ENCODE results near the gene FAM200A.
"Not testable (repeated sequence)": the region's sequence is repeated elsewhere in the genome, so short reads cannot be mapped to it uniquely, and the experiment has no call there.

The FAM200A gene

DNA sequence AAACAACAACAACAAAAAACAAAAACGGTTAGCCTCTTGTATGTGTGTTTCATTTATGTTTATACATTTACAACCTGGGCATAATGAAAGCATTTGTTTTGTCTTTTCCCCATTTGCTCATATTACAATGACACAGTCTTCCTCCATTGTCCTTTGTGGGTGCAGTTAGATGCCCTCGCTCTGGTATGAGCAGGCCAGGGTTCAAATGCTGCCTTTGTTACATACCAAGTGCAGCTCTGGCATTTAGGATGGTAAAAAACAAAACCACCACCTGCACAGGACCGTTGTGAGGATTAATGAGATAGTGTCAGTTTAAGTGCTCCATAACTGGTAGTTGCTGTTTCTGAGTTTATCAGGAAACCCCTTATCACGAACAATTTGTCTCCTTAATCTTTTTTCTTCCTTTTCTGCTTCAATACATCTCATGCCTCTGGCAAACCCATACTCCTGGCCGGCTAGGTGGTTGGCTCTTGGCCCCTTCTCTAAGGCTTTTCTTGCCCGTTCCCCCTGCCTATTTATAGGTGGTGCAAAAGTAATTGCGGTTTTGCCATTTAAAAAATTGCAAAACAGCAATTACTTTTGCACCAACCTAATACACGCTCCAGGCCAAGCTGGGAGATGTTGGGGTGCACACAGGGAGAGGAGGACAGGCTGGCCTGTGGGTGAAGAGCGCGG, 27.5 kb upstream of the FAM200A start:
- no peaks in the 10 kb centered on the region for H3K79me2 ChIP-seq (ENCODE audit: insufficient read depth, low read depth)
- H3K27me3 ChIP-seq (ENCODE audit: insufficient read depth, low read depth): no peaks in the 10 kb centered on the region
- peak overlapping the region; percentile 81 for H3K27ac ChIP-seq
- H3K36me3 ChIP-seq (ENCODE audit: insufficient read depth): no peaks in the 10 kb centered on the region
- peak overlapping the region; percentile 68 for H2AFZ ChIP-seq (ENCODE audit: low read depth)
- H3K4me3 ChIP-seq (IDR thresholded peaks at IDR 0.05; ENCODE audit: insufficient read depth, low read depth, low read length): no peak overlapping the region
- H3K9ac ChIP-seq: peak overlapping the region; percentile 58; the same call in 1 of the 2 replicates
- peaks cover 47% of the 10 kb centered on the region for H3K4me1 ChIP-seq (ENCODE audit: low read depth, poor library complexity, severe bottlenecking)
- no peaks in the 10 kb centered on the region for H4K20me1 ChIP-seq (ENCODE audit: insufficient read depth)
- peak overlapping the region; percentile 97 for H3K4me2 ChIP-seq
- TF ChIP-seq, protein P1, sequence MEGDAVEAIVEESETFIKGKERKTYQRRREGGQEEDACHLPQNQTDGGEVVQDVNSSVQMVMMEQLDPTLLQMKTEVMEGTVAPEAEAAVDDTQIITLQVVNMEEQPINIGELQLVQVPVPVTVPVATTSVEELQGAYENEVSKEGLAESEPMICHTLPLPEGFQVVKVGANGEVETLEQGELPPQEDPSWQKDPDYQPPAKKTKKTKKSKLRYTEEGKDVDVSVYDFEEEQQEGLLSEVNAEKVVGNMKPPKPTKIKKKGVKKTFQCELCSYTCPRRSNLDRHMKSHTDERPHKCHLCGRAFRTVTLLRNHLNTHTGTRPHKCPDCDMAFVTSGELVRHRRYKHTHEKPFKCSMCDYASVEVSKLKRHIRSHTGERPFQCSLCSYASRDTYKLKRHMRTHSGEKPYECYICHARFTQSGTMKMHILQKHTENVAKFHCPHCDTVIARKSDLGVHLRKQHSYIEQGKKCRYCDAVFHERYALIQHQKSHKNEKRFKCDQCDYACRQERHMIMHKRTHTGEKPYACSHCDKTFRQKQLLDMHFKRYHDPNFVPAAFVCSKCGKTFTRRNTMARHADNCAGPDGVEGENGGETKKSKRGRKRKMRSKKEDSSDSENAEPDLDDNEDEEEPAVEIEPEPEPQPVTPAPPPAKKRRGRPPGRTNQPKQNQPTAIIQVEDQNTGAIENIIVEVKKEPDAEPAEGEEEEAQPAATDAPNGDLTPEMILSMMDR (conservative IDR thresholded peaks at IDR 0.05; ENCODE audit: low read depth, low read length): 0 out of 2 replicates have a peak, but pooled peaks have one; percentile 20

DNA sequence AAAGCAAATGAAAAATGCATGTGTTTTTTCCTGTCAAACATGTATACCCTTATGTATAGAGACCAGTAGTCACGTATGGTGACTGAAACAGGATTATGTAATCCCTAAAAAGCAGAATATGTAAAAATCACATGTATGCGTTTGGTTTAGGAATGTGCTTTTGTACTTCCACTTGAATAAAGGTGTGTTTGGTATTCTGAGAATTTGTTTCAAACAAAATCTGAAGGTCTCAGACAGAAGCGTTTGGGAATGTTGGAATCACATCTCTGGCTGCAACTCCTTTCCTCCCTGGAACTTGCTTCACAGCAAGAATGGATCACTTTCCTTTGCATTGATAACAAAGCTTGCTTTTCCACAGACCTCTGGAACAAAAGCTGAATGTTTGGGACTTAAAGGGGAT, 24.3 kb upstream of the FAM200A start:
- no peak overlapping the region for H3K27ac ChIP-seq
- no peak overlapping the region for H3K9ac ChIP-seq
- no peaks in the 10 kb centered on the region for H4K20me1 ChIP-seq (ENCODE audit: insufficient read depth)
- H3K4me1 ChIP-seq (ENCODE audit: low read depth, poor library complexity, severe bottlenecking): peaks cover 43% of the 10 kb centered on the region
- TF ChIP-seq, protein P1 (conservative IDR thresholded peaks at IDR 0.05; ENCODE audit: low read depth, low read length): no peak
- no peaks in the 10 kb centered on the region for H3K36me3 ChIP-seq (ENCODE audit: insufficient read depth)
- H3K4me2 ChIP-seq: no peak overlapping the region
- no peaks in the 10 kb centered on the region for H3K27me3 ChIP-seq (ENCODE audit: insufficient read depth, low read depth)
- H2AFZ ChIP-seq (ENCODE audit: low read depth): no peak overlapping the region
- no peak overlapping the region for H3K4me3 ChIP-seq (IDR thresholded peaks at IDR 0.05; ENCODE audit: insufficient read depth, low read depth, low read length)
- H3K79me2 ChIP-seq (ENCODE audit: insufficient read depth, low read depth): no peaks in the 10 kb centered on the region

DNA sequence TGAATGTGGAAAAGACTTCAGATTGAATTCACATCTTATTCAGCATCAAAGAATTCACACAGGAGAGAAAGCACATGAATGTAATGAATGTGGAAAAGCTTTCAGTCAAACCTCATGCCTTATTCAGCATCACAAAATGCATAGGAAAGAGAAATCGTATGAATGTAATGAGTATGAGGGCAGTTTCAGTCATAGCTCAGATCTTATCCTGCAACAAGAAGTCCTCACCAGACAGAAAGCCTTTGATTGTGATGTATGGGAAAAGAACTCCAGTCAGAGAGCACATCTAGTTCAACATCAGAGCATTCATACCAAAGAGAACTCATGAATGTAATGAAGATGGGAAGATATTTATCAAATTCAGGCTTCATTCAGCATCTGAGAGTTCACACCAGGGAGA, 21.3 kb upstream of the FAM200A start:
- H3K27ac ChIP-seq: no peak overlapping the region
- peaks cover 23% of the 10 kb centered on the region for H3K4me1 ChIP-seq (ENCODE audit: low read depth, poor library complexity, severe bottlenecking)
- H3K36me3 ChIP-seq (ENCODE audit: insufficient read depth): no peaks in the 10 kb centered on the region
- no peak overlapping the region for H2AFZ ChIP-seq (ENCODE audit: low read depth)
- no peak overlapping the region for H3K9ac ChIP-seq
- H3K79me2 ChIP-seq (ENCODE audit: insufficient read depth, low read depth): no peaks in the 10 kb centered on the region
- H4K20me1 ChIP-seq (ENCODE audit: insufficient read depth): no peaks in the 10 kb centered on the region
- TF ChIP-seq, protein P1 (conservative IDR thresholded peaks at IDR 0.05; ENCODE audit: low read depth, low read length): no peak
- no peaks in the 10 kb centered on the region for H3K27me3 ChIP-seq (ENCODE audit: insufficient read depth, low read depth)
- H3K4me3 ChIP-seq (IDR thresholded peaks at IDR 0.05; ENCODE audit: insufficient read depth, low read depth, low read length): no peak overlapping the region
- H3K4me2 ChIP-seq: no peak overlapping the region

DNA sequence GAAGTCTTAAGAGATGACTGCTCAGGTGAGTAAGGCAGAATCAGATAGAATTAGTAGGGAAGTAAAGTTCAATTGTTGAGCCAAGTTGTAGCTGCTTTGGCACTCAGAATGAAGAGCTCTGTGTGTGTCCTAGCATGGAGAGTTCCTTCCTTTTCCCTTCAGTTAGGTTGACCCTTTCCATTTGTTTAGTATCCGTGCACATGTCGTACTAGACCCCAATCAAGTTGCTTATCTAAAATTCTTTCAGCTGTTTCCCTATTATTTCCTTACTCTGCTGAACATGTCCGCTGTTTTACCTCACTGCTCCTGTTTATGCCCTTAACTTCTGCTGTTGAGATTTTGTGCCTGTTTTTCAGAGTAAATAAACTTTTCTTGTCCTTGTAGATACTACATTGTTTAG, 19.9 kb upstream of the FAM200A start:
- Histone ChIP-seq H3K27ac (no peak overlapping the region), H3K9ac (no peak overlapping the region), H3K4me2 (no peak overlapping the region), H4K20me1 (ENCODE audit: insufficient read depth) (no peaks in the 10 kb centered on the region), H3K79me2 (ENCODE audit: insufficient read depth, low read depth) (no peaks in the 10 kb centered on the region), H3K27me3 (ENCODE audit: insufficient read depth, low read depth) (no peaks in the 10 kb centered on the region), H3K36me3 (ENCODE audit: insufficient read depth) (no peaks in the 10 kb centered on the region), H3K4me3 (IDR thresholded peaks at IDR 0.05; ENCODE audit: insufficient read depth, low read depth, low read length) (no peak overlapping the region), H2AFZ (ENCODE audit: low read depth) (no peak overlapping the region), H3K4me1 (ENCODE audit: low read depth, poor library complexity, severe bottlenecking) (peaks cover 8% of the 10 kb centered on the region)
- TF ChIP-seq, protein P1 (conservative IDR thresholded peaks at IDR 0.05; ENCODE audit: low read depth, low read length): no peak

DNA sequence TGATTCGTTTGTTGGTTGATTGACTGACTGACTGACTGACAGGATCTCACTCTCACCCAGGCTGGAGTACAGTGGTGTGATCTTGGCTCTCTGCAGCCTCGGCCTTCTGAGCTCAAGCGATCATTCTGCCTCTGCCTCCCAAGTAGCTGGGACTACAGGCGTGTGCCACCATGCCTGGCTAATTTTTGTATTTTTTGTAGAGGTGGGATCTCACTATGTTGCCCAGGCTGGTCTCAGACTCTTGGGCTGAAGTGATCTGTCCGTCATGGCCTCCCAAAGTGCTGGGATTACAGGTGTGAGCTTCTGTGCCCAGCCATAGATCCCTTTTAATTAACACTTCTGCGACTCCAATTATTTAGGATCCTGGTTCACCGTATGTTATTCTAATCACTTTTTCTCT, 16.9 kb upstream of the FAM200A start:
- not testable (repeated sequence) for H4K20me1 ChIP-seq (ENCODE audit: insufficient read depth); H3K4me1 ChIP-seq (ENCODE audit: low read depth, poor library complexity, severe bottlenecking); H3K36me3 ChIP-seq (ENCODE audit: insufficient read depth); H3K79me2 ChIP-seq (ENCODE audit: insufficient read depth, low read depth); H3K9ac ChIP-seq; H3K4me2 ChIP-seq; H3K27ac ChIP-seq; H3K4me3 ChIP-seq (IDR thresholded peaks at IDR 0.05; ENCODE audit: insufficient read depth, low read depth, low read length); H2AFZ ChIP-seq (ENCODE audit: low read depth); H3K27me3 ChIP-seq (ENCODE audit: insufficient read depth, low read depth)
